Adipocyte (in vitro differentiated cells): ENCODE data around the gene FBXO46.

ENCODE experiments used
- DNase-seq: peaks from one replicate; pipeline ENCODE4 v3.0.0-alpha.2; 2015; ENCODE audit warnings: low read depth
- H3K27me3 ChIP-seq: replicated peaks from 2 replicates; pipeline ENCODE4 v1.7.0; 2013; ENCODE audit warnings: mild to moderate bottlenecking, low read length, moderate library complexity; ENCODE audit not compliant: control insufficient read depth, insufficient read depth
- H3K36me3 ChIP-seq: 2 replicates; pipeline ENCODE4 v1.7.0; 2013; ENCODE audit warnings: low read length, mild to moderate bottlenecking, moderate library complexity; ENCODE audit not compliant: control insufficient read depth, insufficient read depth, severe bottlenecking
- H3K4me1 ChIP-seq: 2 replicates; pipeline ENCODE4 v1.7.0; 2013; ENCODE audit warnings: mild to moderate bottlenecking, low read length, moderate library complexity; ENCODE audit not compliant: control insufficient read depth, insufficient read depth
- H3K4me3 ChIP-seq: 2 replicates; pipeline ENCODE4 v1.7.0; 2013; ENCODE audit warnings: mild to moderate bottlenecking, low read length, moderate library complexity
- H3K9ac ChIP-seq: 2 replicates; pipeline ENCODE4 v1.7.0; 2013; ENCODE audit warnings: mild to moderate bottlenecking, low read length, moderate library complexity
- H3K9me3 ChIP-seq: 2 replicates; pipeline ENCODE4 v1.7.0; 2013; ENCODE audit warnings: mild to moderate bottlenecking, low read length, moderate library complexity; ENCODE audit not compliant: control insufficient read depth

The FBXO46 gene

DNA sequence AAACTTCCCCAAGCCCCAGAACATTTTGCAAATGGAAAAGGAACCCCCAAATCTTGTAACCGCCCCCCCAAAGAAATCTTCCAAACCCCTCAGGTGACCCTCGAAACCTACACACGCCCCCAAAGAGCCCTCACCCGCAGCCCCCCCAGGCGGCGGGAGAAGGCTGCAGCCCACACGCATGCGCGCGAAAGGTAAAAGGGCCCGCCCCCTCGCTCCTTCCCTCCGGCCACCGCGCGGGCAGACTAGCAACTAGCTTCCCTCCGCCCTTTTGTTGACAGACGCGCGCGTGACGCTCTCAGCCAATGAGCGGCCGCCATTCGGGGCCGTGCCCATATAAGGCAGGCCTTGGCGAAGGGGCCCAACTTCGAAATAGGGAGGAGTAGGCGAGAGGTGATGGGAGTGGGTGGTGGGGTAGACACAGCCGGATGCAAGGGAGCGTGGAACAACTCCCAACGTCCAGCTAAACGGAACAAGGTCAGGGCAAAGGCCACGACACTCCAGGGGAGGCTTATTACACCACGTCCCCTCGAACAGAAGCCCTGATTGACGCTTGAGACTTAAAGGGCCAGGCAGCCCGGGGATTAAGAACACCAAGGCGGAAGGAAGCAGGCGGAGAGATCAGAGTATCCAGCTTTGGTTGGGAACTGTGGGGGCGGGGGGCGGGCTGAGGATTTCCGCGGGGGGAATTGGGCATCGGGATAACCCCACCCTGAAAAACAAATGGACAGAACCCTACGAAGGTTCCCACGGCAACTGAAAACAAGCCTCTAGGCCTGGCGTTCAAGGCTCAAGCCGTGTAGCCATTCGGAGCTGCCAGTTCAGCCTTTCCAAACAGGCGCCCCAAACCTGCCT, 13.3 kb downstream of the FBXO46 start:
- H3K9ac ChIP-seq, result peak overlapping the region; percentile 97
- H3K27me3 ChIP-seq, result no peaks in the 10 kb centered on the region
- DNase-seq, result peak; percentile 100
- no peaks in the 10 kb centered on the region for H3K9me3 ChIP-seq
- peaks cover 9% of the 10 kb centered on the region for H3K36me3 ChIP-seq
- H3K4me1 ChIP-seq, result peaks cover 38% of the 10 kb centered on the region
- H3K4me3 ChIP-seq, result peak overlapping the region; percentile 97

DNA sequence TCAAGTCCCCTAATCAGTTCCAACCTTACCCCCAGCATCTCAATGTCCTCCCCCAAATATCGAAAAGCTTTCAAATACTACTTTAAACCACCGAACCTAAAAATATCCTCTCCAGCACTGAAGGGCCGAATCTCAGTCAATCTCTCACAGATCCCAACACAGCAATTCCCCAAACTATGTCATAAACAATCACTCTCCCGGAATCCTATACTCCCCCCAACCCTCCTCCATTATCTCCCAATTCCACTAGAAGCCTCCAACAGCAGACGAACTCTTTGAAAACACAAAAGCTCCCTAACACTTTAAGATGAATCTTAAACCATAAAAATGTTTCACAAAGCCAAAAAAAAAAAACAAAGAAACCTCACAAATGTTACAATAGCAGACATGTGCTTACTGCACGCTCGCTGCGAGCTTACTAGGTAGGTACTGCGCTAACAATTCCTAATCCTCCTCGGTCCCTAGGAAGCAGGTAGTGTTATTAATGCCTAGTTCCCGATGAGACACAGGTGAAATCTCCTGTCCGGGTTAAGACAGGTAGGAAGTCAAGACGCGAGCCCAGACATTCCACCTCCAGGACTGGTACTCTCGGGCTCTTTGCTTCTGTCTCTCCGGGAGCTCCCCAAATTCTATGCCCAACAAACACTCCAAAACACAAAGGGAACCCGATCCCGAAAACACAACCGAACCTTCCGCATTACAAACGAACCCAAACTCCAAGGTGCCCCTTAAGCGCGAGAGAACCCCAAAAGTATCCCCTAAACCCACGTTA, 14.2 kb downstream of the FBXO46 start:
- Histone ChIP-seq H3K9ac (peak overlapping the region; percentile 97), H3K4me3 (peak overlapping the region; percentile 97), H3K27me3 (no peaks in the 10 kb centered on the region), H3K9me3 (no peaks in the 10 kb centered on the region), H3K4me1 (peaks cover 30% of the 10 kb centered on the region), H3K36me3 (peaks cover 14% of the 10 kb centered on the region)
- DNase-seq, result peak; percentile 53

DNA sequence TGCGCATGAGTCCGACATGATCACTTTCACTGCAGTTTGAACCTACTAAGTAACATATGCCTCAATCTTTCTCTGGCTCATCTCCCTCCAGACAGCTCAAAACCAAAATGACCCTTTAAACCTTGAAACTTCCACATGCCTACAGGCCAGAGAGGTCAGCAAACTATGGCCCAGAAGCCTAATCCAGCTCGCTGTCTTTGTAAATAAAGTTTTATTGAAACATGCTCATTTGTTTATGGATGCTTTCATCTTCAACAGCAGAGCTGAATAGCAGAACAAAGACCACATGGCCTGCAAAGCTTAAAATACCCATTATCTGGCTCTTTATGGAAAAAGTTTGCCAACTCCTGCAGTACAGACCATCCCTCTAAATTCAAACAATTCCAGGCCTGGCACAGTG, 15.6 kb downstream of the FBXO46 start:
- Histone ChIP-seq H3K4me3 (no peak overlapping the region), H3K4me1 (peaks cover 27% of the 10 kb centered on the region), H3K27me3 (no peaks in the 10 kb centered on the region), H3K9ac (no peak overlapping the region), H3K36me3 (peaks cover 14% of the 10 kb centered on the region), H3K9me3 (no peaks in the 10 kb centered on the region)
- DNase-seq, result no peak

DNA sequence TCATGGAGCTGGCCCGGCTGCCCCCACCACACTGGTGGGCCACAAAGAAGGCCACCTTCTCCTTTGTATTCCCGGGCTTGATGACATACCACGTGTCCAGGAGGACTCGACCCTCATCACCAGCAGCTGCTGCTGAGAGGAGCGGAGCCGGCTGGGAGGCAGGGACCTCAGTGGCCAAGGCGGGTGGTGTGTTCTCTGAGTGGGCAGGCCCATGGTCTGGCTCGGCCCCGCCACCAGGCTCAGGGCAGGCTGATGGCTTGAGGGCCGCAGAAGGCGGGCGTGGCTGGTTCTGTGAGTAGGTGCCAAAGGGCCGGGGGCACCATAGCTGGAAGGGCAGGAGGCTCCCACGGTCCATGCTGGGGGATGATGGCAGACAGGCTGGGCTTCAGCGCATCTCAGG, 17.6 kb downstream of the FBXO46 start:
- DNase-seq, result no peak
- H3K27me3 ChIP-seq, result no peaks in the 10 kb centered on the region
- no peaks in the 10 kb centered on the region for H3K9me3 ChIP-seq
- peaks cover 12% of the 10 kb centered on the region for H3K36me3 ChIP-seq
- H3K9ac ChIP-seq, result no peak overlapping the region
- H3K4me1 ChIP-seq, result peaks cover 22% of the 10 kb centered on the region
- no peak overlapping the region for H3K4me3 ChIP-seq

DNA sequence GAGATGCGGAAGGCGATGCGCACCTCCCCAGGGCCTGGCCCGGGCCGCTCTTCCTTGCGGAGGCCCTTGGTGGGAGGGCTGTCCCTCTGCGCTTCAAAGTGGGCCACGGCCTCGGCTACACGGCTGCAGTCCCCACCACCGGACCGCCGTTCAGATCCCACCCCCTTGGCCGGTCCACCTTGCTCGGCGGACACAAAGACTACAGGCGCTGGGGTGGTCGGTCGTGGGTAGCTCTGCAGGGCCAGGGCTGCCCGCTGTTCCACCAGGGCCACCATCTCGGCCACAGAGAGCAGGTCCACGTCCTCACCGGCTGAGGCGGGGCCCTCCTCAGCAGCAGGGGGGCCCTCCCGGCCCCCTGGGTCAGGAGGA, 18.0 kb downstream of the FBXO46 start:
- Histone ChIP-seq H3K9ac (no peak overlapping the region), H3K27me3 (no peaks in the 10 kb centered on the region), H3K4me3 (no peak overlapping the region), H3K4me1 (peaks cover 17% of the 10 kb centered on the region), H3K9me3 (no peaks in the 10 kb centered on the region), H3K36me3 (peaks cover 12% of the 10 kb centered on the region)
- DNase-seq, result no peak

DNA sequence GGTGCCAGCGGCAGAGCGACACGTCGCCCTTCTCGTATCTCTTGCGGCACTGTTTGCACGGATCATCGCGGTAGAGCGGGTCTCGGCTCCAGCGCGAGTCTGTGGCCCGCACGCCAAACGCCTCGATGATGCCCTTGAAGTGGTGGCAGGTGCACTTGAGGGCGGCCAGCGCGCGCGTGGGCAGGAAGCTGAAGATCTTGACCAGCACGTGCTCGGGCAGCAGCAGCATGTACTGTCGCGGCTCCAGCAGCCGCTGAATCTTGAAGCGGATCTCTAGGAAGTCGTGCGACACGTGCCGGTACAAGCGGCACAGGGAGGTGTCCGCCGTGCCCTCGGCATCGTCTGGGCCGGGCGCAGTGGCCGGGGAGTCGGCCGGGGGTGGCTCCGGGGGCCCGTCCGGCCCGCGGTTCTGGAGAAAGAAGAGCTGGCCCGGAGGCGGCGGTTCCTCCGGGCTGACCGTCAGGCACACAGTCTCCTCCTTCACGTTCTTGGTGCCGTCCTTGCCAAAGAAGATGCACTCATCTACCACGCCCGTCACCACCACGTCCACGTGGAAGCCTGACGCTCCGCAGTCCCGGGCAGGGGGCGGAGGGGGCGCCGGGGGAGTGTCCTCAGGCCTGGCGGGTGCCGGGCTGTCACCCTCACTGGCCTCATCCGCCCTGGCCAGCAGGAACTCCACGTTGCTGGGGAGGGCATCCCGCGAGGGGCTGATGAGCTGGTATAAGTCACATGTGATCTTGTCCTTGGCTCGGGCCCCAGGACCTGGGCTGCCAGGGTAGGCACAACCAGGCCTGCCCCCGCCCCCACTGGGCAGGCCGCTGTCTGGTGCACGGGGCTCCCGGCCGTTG, 18.6 kb downstream of the FBXO46 start:
- H3K9me3 ChIP-seq, result no peaks in the 10 kb centered on the region
- H3K9ac ChIP-seq, result no peak overlapping the region
- H3K27me3 ChIP-seq, result no peaks in the 10 kb centered on the region
- no peak overlapping the region for H3K4me3 ChIP-seq
- H3K36me3 ChIP-seq, result peaks cover 12% of the 10 kb centered on the region
- no peak for DNase-seq
- H3K4me1 ChIP-seq, result peaks cover 16% of the 10 kb centered on the region

DNA sequence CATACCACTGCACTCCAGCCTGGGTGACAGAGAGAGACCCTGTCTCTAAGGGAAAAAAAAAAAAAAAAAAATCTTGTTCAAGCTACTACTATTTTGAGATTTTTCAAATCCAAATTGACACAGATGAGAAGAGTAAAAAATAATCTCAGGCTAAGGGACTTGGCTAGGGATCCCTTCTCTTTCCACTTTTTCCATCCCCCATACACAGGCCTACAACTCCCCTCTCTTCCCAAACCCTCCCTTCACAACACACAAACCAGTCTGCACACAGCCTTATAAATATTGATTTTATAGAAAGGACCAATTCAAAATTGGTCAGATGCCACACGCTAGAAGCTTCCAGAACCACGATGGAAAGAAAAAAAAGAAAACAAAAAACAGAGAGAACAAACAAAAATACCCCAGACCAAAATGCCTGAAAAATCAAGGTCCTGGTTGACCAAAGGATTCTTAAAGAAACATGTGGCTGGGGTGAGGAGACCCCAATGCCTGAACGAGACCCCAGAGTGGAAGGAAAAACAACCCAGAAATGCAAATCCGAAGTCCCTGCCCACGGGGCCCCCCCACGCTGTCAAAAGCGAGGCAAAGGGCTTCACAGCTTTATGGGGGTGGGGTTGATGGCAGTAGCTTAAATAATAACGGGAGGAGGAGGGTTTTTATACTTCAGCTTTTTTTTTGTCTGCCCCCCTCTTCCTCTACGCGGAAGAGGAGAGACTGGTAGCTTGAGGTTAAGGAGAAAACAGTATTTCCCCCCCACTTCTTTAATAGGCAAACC, 20.2 kb downstream of the FBXO46 start:
- Histone ChIP-seq H3K4me1 (peaks cover 6% of the 10 kb centered on the region), H3K4me3 (no peak overlapping the region), H3K9me3 (no peaks in the 10 kb centered on the region), H3K9ac (peak overlapping the region; percentile 15), H3K36me3 (peaks cover 12% of the 10 kb centered on the region), H3K27me3 (no peaks in the 10 kb centered on the region)
- no peak for DNase-seq

DNA sequence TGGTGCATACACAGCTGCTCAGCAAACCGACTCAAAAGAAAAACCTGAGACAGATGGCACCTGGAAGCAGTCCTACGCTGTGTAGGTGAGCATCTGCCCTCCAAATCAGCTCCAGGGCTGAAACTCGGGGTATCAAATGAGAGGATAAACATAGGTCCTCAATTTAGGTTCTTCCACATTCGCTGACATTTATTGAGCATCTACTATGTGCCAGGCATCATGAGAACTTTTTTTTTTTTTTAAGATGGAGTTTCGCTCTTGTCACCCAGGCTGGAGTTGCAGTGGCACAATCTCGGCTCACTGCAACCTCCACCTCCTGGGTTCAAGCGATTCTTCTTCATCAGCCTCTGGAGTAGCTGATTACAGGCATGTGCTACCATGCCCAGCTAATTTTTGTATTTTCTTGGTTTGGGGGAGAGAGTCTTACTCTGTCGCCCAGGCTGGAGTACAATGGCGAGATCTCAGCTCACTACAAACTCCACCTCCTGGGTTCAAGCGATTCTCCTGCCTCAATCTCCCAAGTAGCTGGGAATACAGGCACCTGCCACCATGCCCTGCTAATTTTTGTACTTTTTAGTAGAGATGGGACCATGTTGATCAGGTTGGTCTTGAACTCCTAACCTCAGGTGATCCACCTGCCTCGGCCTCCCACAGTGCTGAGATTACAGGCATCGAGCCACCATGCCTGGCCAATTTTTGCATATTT, 24.8 kb downstream of the FBXO46 start:
- Histone ChIP-seq H3K36me3 (peaks cover 13% of the 10 kb centered on the region), H3K4me1 (peaks cover 4% of the 10 kb centered on the region)

DNA sequence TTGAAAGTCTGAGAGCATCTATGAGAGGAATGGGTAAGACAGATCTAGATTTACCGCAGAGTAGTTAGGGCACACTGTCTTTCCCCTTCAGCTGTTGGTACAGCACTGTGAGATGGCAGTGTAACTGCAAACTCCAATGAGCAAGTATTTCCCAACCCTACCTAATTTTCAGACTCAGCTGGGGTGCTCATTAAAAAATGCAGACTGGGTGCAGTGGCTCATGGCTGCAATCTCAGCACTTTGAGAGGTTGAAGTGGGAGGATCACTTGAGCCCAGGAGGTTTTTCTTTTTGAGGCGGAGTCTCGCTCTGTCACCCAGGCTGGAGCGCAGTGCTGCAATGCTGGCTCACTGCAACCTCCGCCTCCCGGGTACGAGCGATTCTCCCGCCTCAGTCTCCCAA, 25.6 kb downstream of the FBXO46 start:
- DNase-seq, result no peak
- H3K9ac ChIP-seq, result no peak overlapping the region
- H3K9me3 ChIP-seq, result no peaks in the 10 kb centered on the region
- H3K4me1 ChIP-seq, result no peaks in the 10 kb centered on the region
- no peaks in the 10 kb centered on the region for H3K27me3 ChIP-seq
- no peak overlapping the region for H3K4me3 ChIP-seq
- peaks cover 13% of the 10 kb centered on the region for H3K36me3 ChIP-seq

More for the DNA sequence above, 24.8 kb downstream of the FBXO46 start:
- Histone ChIP-seq H3K27me3 (no peaks in the 10 kb centered on the region), H3K9me3 (no peaks in the 10 kb centered on the region), H3K4me3 (no peak overlapping the region), H3K9ac (no peak overlapping the region)
- DNase-seq, result no peak

DNA sequence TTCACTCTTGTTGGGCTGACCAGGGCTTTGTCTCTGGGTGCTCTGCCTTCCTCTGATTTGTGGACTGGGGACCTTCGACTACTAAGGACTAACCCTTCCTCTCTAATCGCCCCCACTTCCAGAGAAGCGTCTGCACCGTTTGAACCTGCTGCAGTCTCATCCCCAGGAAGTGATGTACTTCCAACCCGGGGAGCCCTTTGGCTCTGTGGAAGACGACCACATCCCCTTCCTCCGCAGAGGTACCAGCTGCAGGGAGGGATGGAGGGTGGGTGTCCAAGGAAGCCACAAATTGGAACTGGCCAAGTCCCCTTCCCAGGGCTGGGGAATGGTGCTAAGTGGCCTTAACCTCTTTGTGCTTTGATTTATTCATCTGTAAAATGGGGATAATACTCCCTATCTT, 29.0 kb downstream of the FBXO46 start:
- no peaks in the 10 kb centered on the region for H3K27me3 ChIP-seq
- no peaks in the 10 kb centered on the region for H3K4me1 ChIP-seq
- H3K9ac ChIP-seq, result no peak overlapping the region
- H3K4me3 ChIP-seq, result no peak overlapping the region
- DNase-seq, result no peak
- H3K9me3 ChIP-seq, result no peaks in the 10 kb centered on the region
- peaks cover 13% of the 10 kb centered on the region for H3K36me3 ChIP-seq
